Nephron (organoid): Measurements from ENCODE around the gene LMX1B.

Experiments used
- H3K27ac Mint-ChIP-seq, 3 experiments: 2 replicates each; pipeline ENCODE4 v1.8.0; 2020; ENCODE audit warnings: mixed read lengths in 3 of 3, mild to moderate bottlenecking in 2 of 3, moderate library complexity in 1 of 3
- H3K27me3 Mint-ChIP-seq: 2 replicates; pipeline ENCODE4 v1.8.0; 2021; ENCODE audit warnings: low read depth, mild to moderate bottlenecking, moderate library complexity, mixed read lengths
- H3K36me3 Mint-ChIP-seq: 2 replicates; pipeline ENCODE4 v1.8.0; 2020; ENCODE audit warnings: low read depth, mixed read lengths
- H3K4me1 Mint-ChIP-seq: 2 replicates; pipeline ENCODE4 v1.8.0; 2020; ENCODE audit warnings: mixed read lengths
- H3K4me3 Mint-ChIP-seq, 3 experiments: 2 replicates each; pipeline ENCODE4 v1.8.0; 2020; ENCODE audit warnings: mild to moderate bottlenecking in 3 of 3, mixed read lengths in 3 of 3, moderate library complexity in 2 of 3
- H3K9me3 Mint-ChIP-seq: 2 replicates; pipeline ENCODE4 v1.8.0; 2020; ENCODE audit warnings: mixed read lengths
- CTCF ChIP-seq, 3 experiments: fragments of 200-600 bp; sonication (generic); IDR thresholded peaks; one replicate each; pipeline ENCODE4 v1.5.0; 2021; ENCODE audit warnings: antibody characterized with exemption in 3 of 3; ENCODE audit not compliant: unreplicated experiment in 3 of 3

LMX1B gene

GRCh38 chr9:126611193-126611591, 2.5 kb upstream of the LMX1B start:
- H3K36me3 Mint-ChIP-seq, result no peaks in the 10 kb centered on the region

GRCh38 chr9:126611592-126612325, 2.0 kb upstream of the LMX1B start:
- Mint-ChIP-seq H3K9me3 (no peaks in the 10 kb centered on the region), H3K36me3 (no peaks in the 10 kb centered on the region), H3K4me1 (peaks cover 27% of the 10 kb centered on the region), H3K27me3 (peaks cover 94% of the 10 kb centered on the region), H3K4me3 (peak overlapping the region; percentile 73 to 80 (median 75)), H3K27ac (peak overlapping the region in 1 of 3 experiments; percentile 7)
- TF ChIP-seq CTCF (IDR thresholded peaks at IDR 0.05; ENCODE audit: unreplicated experiment in 3 of 3), result peak; percentile 84 to 92 (median 92)

More at GRCh38 chr9:126611193-126611591, 2.5 kb upstream of the LMX1B start:
- no peak overlapping the region for H3K27ac Mint-ChIP-seq
- H3K27me3 Mint-ChIP-seq, result peaks cover 93% of the 10 kb centered on the region
- peaks cover 31% of the 10 kb centered on the region for H3K4me1 Mint-ChIP-seq
- H3K9me3 Mint-ChIP-seq, result no peaks in the 10 kb centered on the region
- no peak for TF ChIP-seq CTCF (IDR thresholded peaks at IDR 0.05; ENCODE audit: unreplicated experiment in 3 of 3)
- H3K4me3 Mint-ChIP-seq, result peak overlapping the region; percentile 73 to 77 (median 75)

- H3K27ac Mint-ChIP-seq, result peak overlapping the region in 1 of 3 experiments; percentile 7
- H3K4me3 Mint-ChIP-seq, result peak overlapping the region; percentile 74 to 84 (median 80)
- TF ChIP-seq CTCF (IDR thresholded peaks at IDR 0.05; ENCODE audit: unreplicated experiment in 3 of 3), result no peak
- H3K4me1 Mint-ChIP-seq, result peaks cover 25% of the 10 kb centered on the region
- no peaks in the 10 kb centered on the region for H3K36me3 Mint-ChIP-seq
- peaks cover 94% of the 10 kb centered on the region for H3K27me3 Mint-ChIP-seq
- no peaks in the 10 kb centered on the region for H3K9me3 Mint-ChIP-seq
These were observed 1.4 kb upstream of the LMX1B start for GRCh38 chr9:126612326-126612812.

GRCh38 chr9:126612813-126613641, 701 bp upstream of the LMX1B start:
- TF ChIP-seq CTCF (IDR thresholded peaks at IDR 0.05; ENCODE audit: unreplicated experiment in 3 of 3), result no peak
- peak overlapping the region in 1 of 3 experiments; percentile 58 for H3K27ac Mint-ChIP-seq
- H3K4me3 Mint-ChIP-seq, result peak overlapping the region; percentile 80 to 86 (median 84)
- H3K27me3 Mint-ChIP-seq, result peaks cover 94% of the 10 kb centered on the region
- H3K9me3 Mint-ChIP-seq, result no peaks in the 10 kb centered on the region
- H3K4me1 Mint-ChIP-seq, result peaks cover 22% of the 10 kb centered on the region
- H3K36me3 Mint-ChIP-seq, result no peaks in the 10 kb centered on the region

- Mint-ChIP-seq H3K27me3 (peaks cover 93% of the 10 kb centered on the region), H3K36me3 (no peaks in the 10 kb centered on the region), H3K4me3 (peak overlapping the region in 1 of 3 experiments; percentile 84), H3K9me3 (no peaks in the 10 kb centered on the region), H3K27ac (no peak overlapping the region), H3K4me1 (peaks cover 24% of the 10 kb centered on the region)
- TF ChIP-seq CTCF (IDR thresholded peaks at IDR 0.05; ENCODE audit: unreplicated experiment in 3 of 3), result no peak
These were observed 343 bp downstream of the LMX1B start for GRCh38 chr9:126614088-126614454.
